ENCODE data around the gene NPTX2. TPM values are rescaled to one million over a fixed set of nuclear protein-coding genes. Genes with fewer than 3 reads are reported as not detected.

Gene NPTX2
- total RNA-seq, 2 experiments from 2014 or later, result not detected

GRCh38 chr7:98655611-98656010 lies 38.5 kb downstream of the NPTX2 start:
- TF ChIP-seq, protein P1, sequence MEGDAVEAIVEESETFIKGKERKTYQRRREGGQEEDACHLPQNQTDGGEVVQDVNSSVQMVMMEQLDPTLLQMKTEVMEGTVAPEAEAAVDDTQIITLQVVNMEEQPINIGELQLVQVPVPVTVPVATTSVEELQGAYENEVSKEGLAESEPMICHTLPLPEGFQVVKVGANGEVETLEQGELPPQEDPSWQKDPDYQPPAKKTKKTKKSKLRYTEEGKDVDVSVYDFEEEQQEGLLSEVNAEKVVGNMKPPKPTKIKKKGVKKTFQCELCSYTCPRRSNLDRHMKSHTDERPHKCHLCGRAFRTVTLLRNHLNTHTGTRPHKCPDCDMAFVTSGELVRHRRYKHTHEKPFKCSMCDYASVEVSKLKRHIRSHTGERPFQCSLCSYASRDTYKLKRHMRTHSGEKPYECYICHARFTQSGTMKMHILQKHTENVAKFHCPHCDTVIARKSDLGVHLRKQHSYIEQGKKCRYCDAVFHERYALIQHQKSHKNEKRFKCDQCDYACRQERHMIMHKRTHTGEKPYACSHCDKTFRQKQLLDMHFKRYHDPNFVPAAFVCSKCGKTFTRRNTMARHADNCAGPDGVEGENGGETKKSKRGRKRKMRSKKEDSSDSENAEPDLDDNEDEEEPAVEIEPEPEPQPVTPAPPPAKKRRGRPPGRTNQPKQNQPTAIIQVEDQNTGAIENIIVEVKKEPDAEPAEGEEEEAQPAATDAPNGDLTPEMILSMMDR (conservative IDR thresholded peaks at IDR 0.05; ENCODE audit: low read length), result no peak
- no peak for TF ChIP-seq EZH2phosphoT487 (IDR thresholded peaks at IDR 0.05; ENCODE audit: borderline replicate concordance, low read depth, low read length)
- intact Hi-C loops (cut with micrococcal nuclease; ENCODE audit: unreplicated experiment), result no loop called here
- ChIA-PET POLR2A (interaction anchor here (0.8 kb wide), 1 partner anchor 27 kb away, joined by 3 read pairs; no protein-coding TSS in a partner anchor), CTCF (ENCODE audit: unreplicated experiment) (no interaction called here)
- no peak overlapping the region for H2AFZ ChIP-seq (ENCODE audit: low read length)
- peaks cover 14% of the 10 kb centered on the region; the same call in 1 of the 2 replicates for H3K9me3 ChIP-seq (ENCODE audit: low read length)
- no peak overlapping the region for H3K27ac ChIP-seq (ENCODE audit: low read depth, low read length, poor library complexity, severe bottlenecking)
- H3K4me1 ChIP-seq (ENCODE audit: insufficient read depth, low read length, poor library complexity, severe bottlenecking), result peaks cover 12% of the 10 kb centered on the region
- H3K79me2 ChIP-seq (ENCODE audit: insufficient read depth, low read depth, low read length), result no peaks in the 10 kb centered on the region
- no peak overlapping the region for H3K4me2 ChIP-seq (ENCODE audit: low read length)
- no peaks in the 10 kb centered on the region for H4K20me1 ChIP-seq (ENCODE audit: insufficient read depth, low read length)
- no peak for DNase-seq (ENCODE audit: low spot score)
- no peaks in the 10 kb centered on the region; the same call in 1 of the 2 replicates for H3K36me3 ChIP-seq (ENCODE audit: insufficient read depth, low read length)
- no peaks in the 10 kb centered on the region for H3K9me2 ChIP-seq (ENCODE audit: insufficient read depth, low read length)
- no peak overlapping the region for H3K4me3 ChIP-seq (ENCODE audit: low read depth, low read length, poor library complexity, severe bottlenecking)
- no TSS peak for BruUV-seq (replicated peaks)

GRCh38 chr7:98656899-98657298 lies 39.8 kb downstream of the NPTX2 start:
- intact Hi-C loops (cut with micrococcal nuclease; ENCODE audit: unreplicated experiment), result no loop called here
- BruUV-seq (replicated peaks), result no TSS peak

GRCh38 chr7:98657736-98658135 lies 40.7 kb downstream of the NPTX2 start:
- H4K20me1 ChIP-seq (ENCODE audit: insufficient read depth, low read length), result no peaks in the 10 kb centered on the region
- no peak overlapping the region for H3K4me3 ChIP-seq (ENCODE audit: low read depth, low read length, poor library complexity, severe bottlenecking)
- intact Hi-C loops (cut with micrococcal nuclease; ENCODE audit: unreplicated experiment), result no loop called here
- H3K79me2 ChIP-seq (ENCODE audit: insufficient read depth, low read depth, low read length), result no peaks in the 10 kb centered on the region
- no peak overlapping the region for H3K27ac ChIP-seq (ENCODE audit: low read depth, low read length, poor library complexity, severe bottlenecking)
- no peak overlapping the region for H2AFZ ChIP-seq (ENCODE audit: low read length)
- no peak for DNase-seq (ENCODE audit: low spot score)
- ChIA-PET CTCF (ENCODE audit: unreplicated experiment) (no interaction called here), POLR2A (no interaction called here)
- peaks cover 20% of the 10 kb centered on the region; the same call in 1 of the 2 replicates for H3K9me3 ChIP-seq (ENCODE audit: low read length)
- BruUV-seq (replicated peaks), result no TSS peak
- no peaks in the 10 kb centered on the region; the same call in 1 of the 2 replicates for H3K36me3 ChIP-seq (ENCODE audit: insufficient read depth, low read length)
- H3K4me1 ChIP-seq (ENCODE audit: insufficient read depth, low read length, poor library complexity, severe bottlenecking), result peaks cover 13% of the 10 kb centered on the region
- no peak overlapping the region for H3K4me2 ChIP-seq (ENCODE audit: low read length)
- TF ChIP-seq EZH2phosphoT487 (IDR thresholded peaks at IDR 0.05; ENCODE audit: borderline replicate concordance, low read depth, low read length), result no peak
- TF ChIP-seq, protein P1 (conservative IDR thresholded peaks at IDR 0.05; ENCODE audit: low read length), result no peak
- H3K9me2 ChIP-seq (ENCODE audit: insufficient read depth, low read length), result no peaks in the 10 kb centered on the region

More at GRCh38 chr7:98656899-98657298, 39.8 kb downstream of the NPTX2 start:
- H2AFZ ChIP-seq (ENCODE audit: low read length), result no peak overlapping the region
- H3K27ac ChIP-seq (ENCODE audit: low read depth, low read length, poor library complexity, severe bottlenecking), result no peak overlapping the region
- no peaks in the 10 kb centered on the region; the same call in 1 of the 2 replicates for H3K36me3 ChIP-seq (ENCODE audit: insufficient read depth, low read length)
- H3K4me3 ChIP-seq (ENCODE audit: low read depth, low read length, poor library complexity, severe bottlenecking), result no peak overlapping the region
- TF ChIP-seq, protein P1 (conservative IDR thresholded peaks at IDR 0.05; ENCODE audit: low read length), result no peak
- no peak for TF ChIP-seq EZH2phosphoT487 (IDR thresholded peaks at IDR 0.05; ENCODE audit: borderline replicate concordance, low read depth, low read length)
- ChIA-PET CTCF (ENCODE audit: unreplicated experiment) (no interaction called here), POLR2A (no interaction called here)
- DNase-seq (ENCODE audit: low spot score), result no peak
- H4K20me1 ChIP-seq (ENCODE audit: insufficient read depth, low read length), result no peaks in the 10 kb centered on the region
- no peaks in the 10 kb centered on the region for H3K9me2 ChIP-seq (ENCODE audit: insufficient read depth, low read length)
- H3K9me3 ChIP-seq (ENCODE audit: low read length), result peaks cover 19% of the 10 kb centered on the region; the same call in 1 of the 2 replicates
- no peaks in the 10 kb centered on the region for H3K79me2 ChIP-seq (ENCODE audit: insufficient read depth, low read depth, low read length)
- peaks cover 12% of the 10 kb centered on the region for H3K4me1 ChIP-seq (ENCODE audit: insufficient read depth, low read length, poor library complexity, severe bottlenecking)
- H3K4me2 ChIP-seq (ENCODE audit: low read length), result no peak overlapping the region

All from OCI-LY7 (cell line).